GM12878 (cell line): ENCODE results near the gene IRF9. TPM values are rescaled to one million over a fixed set of nuclear protein-coding genes. Genes with fewer than 3 reads are reported as not detected.

Source experiments
- ATAC-seq: fragments of 200-7000 bp; cut with Tn5 transposase; 3 replicates; pipeline ENCODE4 v1.9.1; 2020; ENCODE audit warnings: mild to moderate bottlenecking, moderate library complexity
- BruUV-seq: library from RNA; stranded (reverse); fragments of 400-500 nt; replicated peaks from 2 replicates; lab custom pipeline; 2021; lab: Mats Ljungman, UMichigan
- CTCF ChIA-PET: fragments of 300-600 bp; sonication (Branson Sonifier 250); formaldehyde crosslinking; extraction: SDS; loops from one replicate; lab custom pipeline; 2021; ENCODE audit warnings: inconsistent platforms; lab: Yijun Ruan, JAX
- POLR2A ChIA-PET: fragments of 350-600 bp; formaldehyde crosslinking; extraction: SDS; loops from one replicate; lab custom pipeline; 2021; ENCODE audit warnings: inconsistent platforms; lab: Charles Lee
- RAD21 ChIA-PET: fragments of 300-600 bp; sonication (Branson Sonifier 250); formaldehyde crosslinking; loops from one replicate; lab custom pipeline; 2023; ENCODE audit warnings: antibody characterized with exemption; ENCODE audit not compliant: unreplicated experiment; lab: Charles Lee
- SMC1A ChIA-PET: fragments of 300-600 bp; sonication (Branson Sonifier 250); formaldehyde crosslinking; loops from one replicate; lab custom pipeline; 2023; ENCODE audit not compliant: unreplicated experiment, uncharacterized antibody; lab: Charles Lee
- DNase-seq: peaks from one replicate; pipeline ENCODE4 v3.0.0-alpha.2; 2011; ENCODE audit warnings: low read depth, low spot score
- FAIRE-seq: peaks from 3 replicates; lab custom pipeline; 2011; peaks lifted over from hg19 to GRCh38; lab: Jason Lieb, UNC
- H2AFZ ChIP-seq: 2 replicates; pipeline ENCODE4 v1.6.0; 2011; ENCODE audit warnings: low read depth, low read length, control low read depth; ENCODE audit not compliant: control insufficient read depth
- H3K27ac ChIP-seq: 2 replicates; pipeline ENCODE4 v1.5.1; 2011; ENCODE audit warnings: control low read depth; ENCODE audit not compliant: control insufficient read depth, insufficient read depth
- H3K27me3 ChIP-seq, 2 experiments: replicated peaks in 1 of 2; 2 replicates each; pipeline versions ENCODE4 v1.6.0 to v1.6.1; 2011; ENCODE audit warnings: low read length in 1 of 2; ENCODE audit not compliant: control insufficient read depth in 2 of 2, insufficient read depth in 2 of 2
- H3K36me3 ChIP-seq, 2 experiments: 2 replicates each; pipeline ENCODE4 v1.5.1; 2011; ENCODE audit warnings: low read length in 1 of 2; ENCODE audit not compliant: control insufficient read depth in 2 of 2, insufficient read depth in 2 of 2
- H3K4me1 ChIP-seq: 2 replicates; pipeline ENCODE4 v1.6.1; 2011; ENCODE audit warnings: mild to moderate bottlenecking, low read length, moderate library complexity, mixed read lengths; ENCODE audit not compliant: control insufficient read depth, insufficient read depth
- H3K4me2 ChIP-seq: 2 replicates; pipeline ENCODE4 v1.6.0; 2011; ENCODE audit warnings: control low read depth; ENCODE audit not compliant: control insufficient read depth, insufficient read depth
- H3K4me3 ChIP-seq: fragments of 200-600 bp; sonication (generic); 2 replicates; pipeline ENCODE4 v1.5.1; 2016
- H3K79me2 ChIP-seq: 2 replicates; pipeline ENCODE4 v1.6.0; 2011; ENCODE audit warnings: low read length; ENCODE audit not compliant: control insufficient read depth, insufficient read depth
- H3K9ac ChIP-seq: 2 replicates; pipeline ENCODE4 v1.8.0; 2011; ENCODE audit warnings: low read length, control low read depth, mixed read lengths; ENCODE audit not compliant: control insufficient read depth, insufficient read depth
- H3K9me3 ChIP-seq: replicated peaks from 3 replicates; pipeline ENCODE4 v1.5.1; 2011; ENCODE audit warnings: mild to moderate bottlenecking, low read length; ENCODE audit not compliant: control insufficient read depth, insufficient read depth
- H4K20me1 ChIP-seq: 2 replicates; pipeline ENCODE4 v1.6.0; 2011; ENCODE audit not compliant: control insufficient read depth, insufficient read depth
- ASH2L ChIP-seq: fragments of 300-600, 200-600 bp; sonication (generic); IDR thresholded peaks from 2 replicates; pipeline ENCODE4 v1.6.1; 2017; ENCODE audit warnings: low read depth, mild to moderate bottlenecking, borderline replicate concordance
- BCL3 ChIP-seq: IDR thresholded peaks from 2 replicates; pipeline ENCODE4 v1.6.1; 2011; ENCODE audit warnings: borderline replicate concordance, low read depth, mild to moderate bottlenecking, moderate library complexity, low read length; ENCODE audit not compliant: insufficient read depth, poor library complexity, severe bottlenecking
- CBFB ChIP-seq: IDR thresholded peaks from 2 replicates; pipeline ENCODE4 v1.6.1; 2016; ENCODE audit warnings: antibody characterized with exemption, low read depth
- CHD1 ChIP-seq: IDR thresholded peaks from 2 replicates; pipeline ENCODE4 v1.6.1; 2012; ENCODE audit warnings: low read depth, low read length, improper control_type of control experiment
- FOXK2 ChIP-seq: fragments of 450-650 bp; IDR thresholded peaks from 2 replicates; pipeline ENCODE4 v1.6.1; 2017; ENCODE audit warnings: mild to moderate bottlenecking, moderate library complexity
- GABPA ChIP-seq: IDR thresholded peaks from 2 replicates; pipeline ENCODE4 v1.6.1; 2014; ENCODE audit warnings: antibody characterized with exemption, low read depth, mild to moderate bottlenecking, inconsistent platforms
- HCFC1 ChIP-seq: fragments of 150-350 bp; IDR thresholded peaks from 2 replicates; pipeline ENCODE4 v1.6.1; 2014; ENCODE audit warnings: low read length
- HDAC2 ChIP-seq: fragments of 200-600 bp; sonication (generic); IDR thresholded peaks from 2 replicates; pipeline ENCODE4 v1.6.1; 2017
- KAT2A ChIP-seq: conservative IDR thresholded peaks from 2 replicates; pipeline ENCODE4 v1.6.1; 2011; ENCODE audit warnings: low read depth, low read length; ENCODE audit not compliant: control insufficient read depth
- PAX5 ChIP-seq: IDR thresholded peaks from 2 replicates; pipeline ENCODE4 v1.6.1; 2011; ENCODE audit warnings: low read depth, low read length, borderline replicate concordance
- SRF ChIP-seq, 2 experiments: IDR thresholded peaks; 2 replicates each; pipeline ENCODE4 v1.6.1; 2011; ENCODE audit warnings: low read depth in 2 of 2, low read length in 2 of 2, mild to moderate bottlenecking in 1 of 2, moderate library complexity in 1 of 2
- TCF3 ChIP-seq: IDR thresholded peaks from 2 replicates; pipeline ENCODE4 v1.6.1; 2012; ENCODE audit warnings: low read depth, mild to moderate bottlenecking, low read length, borderline replicate concordance; ENCODE audit not compliant: insufficient read depth
- ZNF217 ChIP-seq: fragments of 450-650 bp; IDR thresholded peaks from 2 replicates; pipeline ENCODE4 v1.6.1; 2017; ENCODE audit warnings: antibody characterized with exemption, mild to moderate bottlenecking
- ZNF687 ChIP-seq: fragments of 450-650 bp; IDR thresholded peaks from 2 replicates; pipeline ENCODE4 v1.6.1; 2017; ENCODE audit warnings: mild to moderate bottlenecking, moderate library complexity
- ZZZ3 ChIP-seq: IDR thresholded peaks from 2 replicates; pipeline ENCODE4 v1.6.1; 2011; ENCODE audit warnings: low read depth; ENCODE audit not compliant: control insufficient read depth, insufficient read length
- WGBS: methylation state at CpG from one replicate; pipeline ENCODE4 v1.1.6; 2016; ENCODE audit warnings: low lambda C conversion rate; ENCODE audit not compliant: insufficient replicate concordance, insufficient coverage; ENCODE audit errors: missing lambda C conversion rate; 5-methylcytosine and 5-hydroxymethylcytosine counted together
- in situ Hi-C: fragments of 300-500 bp; cut with MboI; formaldehyde crosslinking; loops from 9 replicates; pipeline ENCODE4 v1.14.3; 2018; ENCODE audit warnings: mixed read lengths
- intact Hi-C: fragments of 100-400 bp; cut with micrococcal nuclease; formaldehyde crosslinking; loops from one replicate; pipeline ENCODE4 v1.14.2; 2022; ENCODE audit not compliant: unreplicated experiment
- polyA plus RNA-seq, 11 experiments: library from polyadenylated mRNA; depleted of rRNA in 4 of 11; unstranded in 6 of 11; stranded (reverse) in 5 of 11; fragments of >200 nt; fragmentation: Nextera tagmentation in 4 of 11; fragmentation: Illumina TruSeq in 1 of 11; extraction: Ambion mirVana in 4 of 11; extraction: Trizol in 1 of 11; gene quantifications; 1 replicate in 1 of 11; 2 replicates in 10 of 11; pipeline versions ENCODE4 v1.2.1 to v1.2.3, GENCODE V29; 2011 to 2016; ENCODE audit warnings: inconsistent platforms in 2 of 11, missing spikeins in 2 of 11, low read depth in 1 of 11
- total RNA-seq, 4 experiments: library from RNA; depleted of rRNA in 3 of 4; stranded (reverse); fragments of >200 nt in 3 of 4; fragmentation: Illumina TruSeq in 1 of 4; extraction: Trizol in 1 of 4; gene quantifications; 2 replicates each; pipeline versions ENCODE4 v1.2.1 to v1.2.3, GENCODE V29; 2013 to 2021
- TF ChIP-seq, protein P1 (sequence below): IDR thresholded peaks from 2 replicates; pipeline ENCODE4 v1.6.1; 2011; ENCODE audit warnings: borderline replicate concordance, low read depth, mild to moderate bottlenecking, moderate library complexity, mixed read lengths, low read length; ENCODE audit not compliant: insufficient read depth; ENCODE audit errors: extremely low read length

IRF9 gene
- total and polyA plus RNA-seq, 10 of the 15 experiments (the other 5 are each of a cell fraction or from before 2014, with no cell fraction given), result 47.6 to 234 (median 148) TPM

DNA sequence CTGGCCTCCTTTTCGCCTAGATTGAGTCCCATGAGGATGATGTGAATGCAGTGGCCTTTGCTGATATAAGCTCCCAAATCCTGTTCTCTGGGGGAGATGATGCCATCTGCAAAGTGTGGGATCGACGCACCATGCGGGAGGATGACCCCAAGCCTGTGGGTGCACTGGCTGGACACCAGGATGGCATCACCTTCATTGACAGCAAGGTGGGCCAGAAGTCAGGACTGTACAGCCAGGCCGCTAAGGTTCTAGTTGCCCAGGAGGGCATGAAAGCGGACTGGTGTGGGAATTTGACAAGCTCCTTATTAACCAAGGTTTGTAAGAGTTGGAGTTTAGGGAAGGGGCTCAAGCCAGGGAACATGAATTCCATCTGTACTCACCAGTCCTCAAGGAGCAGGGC lies 41.4 kb upstream of the IRF9 start:
- RAD21 ChIA-PET, result no interaction called here

More for the DNA sequence above, 41.4 kb upstream of the IRF9 start:
- SMC1A ChIA-PET, result interaction anchor here (1.5 to 7.7 kb wide), 2 partner anchors 8 to 17 kb away, joined by 5 to 70 read pairs; partner anchors contain the start of gene PSME1
- TF ChIP-seq FOXK2 (no peak), TCF3 (no peak), SRF (IDR thresholded peaks at IDR 0.05; ENCODE audit: low read depth in 2 of 2, low read length in 2 of 2) (no peak), ZNF217 (no peak), CBFB (no peak), ZZZ3 (no peak), CHD1 (no peak), PAX5 (no peak), HCFC1 (no peak), ZNF687 (no peak), KAT2A (no peak), GABPA (no peak), ASH2L (no peak), HDAC2 (no peak), BCL3 (no peak)
- TF ChIP-seq, protein P1, sequence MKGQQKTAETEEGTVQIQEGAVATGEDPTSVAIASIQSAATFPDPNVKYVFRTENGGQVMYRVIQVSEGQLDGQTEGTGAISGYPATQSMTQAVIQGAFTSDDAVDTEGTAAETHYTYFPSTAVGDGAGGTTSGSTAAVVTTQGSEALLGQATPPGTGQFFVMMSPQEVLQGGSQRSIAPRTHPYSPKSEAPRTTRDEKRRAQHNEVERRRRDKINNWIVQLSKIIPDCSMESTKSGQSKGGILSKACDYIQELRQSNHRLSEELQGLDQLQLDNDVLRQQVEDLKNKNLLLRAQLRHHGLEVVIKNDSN, result no peak
- in situ Hi-C loops (loop anchor here (25.0 kb wide), 1 partner anchor 807 kb away; the partner anchor contains the start of genes BCL2L2, PABPN1 and PPP1R3E), intact Hi-C loops (no loop called here)
- Histone ChIP-seq H4K20me1 (no peaks in the 10 kb centered on the region), H3K9ac (no peak overlapping the region), H3K27me3 (no peaks in the 10 kb centered on the region), H2AFZ (no peak overlapping the region), H3K79me2 (peaks cover 17% of the 10 kb centered on the region), H3K4me3 (no peak overlapping the region), H3K36me3 (peaks cover 16 to 27% of the 10 kb centered on the region in 2 experiments), H3K4me2 (no peak overlapping the region), H3K4me1 (peaks cover 21% of the 10 kb centered on the region), H3K27ac (no peak overlapping the region), H3K9me3 (no peaks in the 10 kb centered on the region)
- BruUV-seq, result no TSS peak
- DNase-seq, result no peak
- POLR2A ChIA-PET, result interaction anchor here (1.5 to 17.1 kb wide), 2 partner anchors 13 to 16 kb away, joined by 3 to 276 read pairs; partner anchors contain the start of genes EMC9, FITM1 and PSME1
- WGBS, result over 99% methylated on average over 6 of the region's 6 CpGs
- no peak for ATAC-seq
- FAIRE-seq, result no peak
- CTCF ChIA-PET, result interaction anchor here (0.5 kb wide), 1 partner anchor 28 kb away, joined by 3 read pairs; no protein-coding TSS in a partner anchor
